Activated T-cell treated with anti-CD3 and anti-CD28 coated beads for 1 hour (primary cell): Measurements from ENCODE around the gene WWOX.

ENCODE experiments used
- DNase-seq: peaks from one replicate; pipeline ENCODE4 v3.0.0-alpha.2; 2020; ENCODE audit warnings: low read depth

Gene WWOX

DNA sequence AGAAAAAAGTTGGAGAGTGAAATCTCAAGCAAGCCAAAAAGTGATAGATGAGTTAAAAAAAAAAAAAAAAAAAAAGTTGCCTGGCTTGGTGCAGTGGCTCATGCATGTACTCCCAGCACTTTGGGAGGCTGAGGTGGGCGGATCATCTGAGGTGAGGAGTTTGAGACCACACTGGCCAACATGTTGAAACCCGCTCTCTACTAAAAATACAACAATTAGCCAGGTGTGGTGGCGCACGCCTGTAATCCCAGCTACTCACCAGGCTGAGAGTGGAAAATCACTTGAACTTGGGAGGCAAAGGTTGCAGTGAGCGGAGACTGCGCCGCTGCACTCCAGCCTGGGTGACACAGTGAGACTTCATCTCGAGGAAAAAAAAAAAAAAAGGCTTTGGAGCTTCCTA is 668.8 kb downstream of the WWOX start:
- DNase-seq, result no peak

DNA sequence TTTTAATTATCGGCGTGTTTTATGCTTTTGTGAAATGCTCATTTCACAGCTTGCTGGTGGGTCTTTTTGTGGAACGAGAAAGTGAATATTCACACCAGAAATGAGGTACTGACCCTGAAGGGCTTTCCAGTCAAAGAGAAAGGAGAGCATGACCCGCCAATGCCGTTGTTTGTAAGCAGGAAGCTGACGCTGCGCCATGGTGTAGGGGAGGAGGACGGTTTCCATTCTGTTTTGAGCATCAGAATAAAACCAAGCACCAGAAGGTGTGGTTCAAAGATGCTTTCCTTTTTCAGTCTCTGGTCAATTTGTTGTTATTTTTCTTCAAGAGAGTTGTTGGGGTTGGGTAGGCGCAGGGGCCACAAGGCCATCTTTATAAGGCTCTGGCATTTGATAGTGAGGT is 669.3 kb downstream of the WWOX start:
- no peak for DNase-seq

DNA sequence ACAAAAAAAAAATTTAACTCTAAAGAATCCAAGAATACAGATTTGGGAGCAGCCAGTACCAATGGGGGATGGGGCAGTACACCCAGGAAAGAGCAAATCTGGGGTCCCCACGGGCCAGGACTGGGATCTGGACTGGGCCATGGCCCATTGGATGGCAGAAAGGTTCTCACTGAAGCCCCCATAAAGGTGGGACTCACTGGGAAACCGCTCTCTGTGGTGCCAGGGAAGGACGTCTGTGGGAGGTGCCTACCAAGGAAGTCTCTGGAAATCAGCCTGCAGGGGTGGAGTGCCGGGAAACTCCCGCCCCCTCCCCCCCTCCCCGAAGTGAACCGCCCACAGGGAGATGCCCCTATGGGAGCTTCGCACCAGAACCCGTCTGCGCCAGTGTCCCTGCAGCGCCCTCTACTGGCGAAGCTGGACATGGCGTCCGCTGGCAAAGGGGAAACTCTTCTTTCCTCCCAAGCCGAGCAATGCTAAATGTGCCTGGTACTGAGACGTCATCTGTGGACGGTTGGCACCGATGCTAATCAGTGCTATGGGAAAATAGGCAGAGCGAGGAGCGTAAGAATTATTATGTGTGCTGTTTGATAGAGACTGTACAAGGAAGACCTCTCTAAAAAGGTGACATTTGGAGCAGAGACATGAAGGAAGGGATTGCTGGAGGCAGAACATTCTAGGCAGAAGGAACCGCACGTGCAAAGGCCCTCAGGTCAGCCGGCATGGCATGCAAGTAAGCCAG is 671.1 kb downstream of the WWOX start:
- peak; percentile 73 for DNase-seq

DNA sequence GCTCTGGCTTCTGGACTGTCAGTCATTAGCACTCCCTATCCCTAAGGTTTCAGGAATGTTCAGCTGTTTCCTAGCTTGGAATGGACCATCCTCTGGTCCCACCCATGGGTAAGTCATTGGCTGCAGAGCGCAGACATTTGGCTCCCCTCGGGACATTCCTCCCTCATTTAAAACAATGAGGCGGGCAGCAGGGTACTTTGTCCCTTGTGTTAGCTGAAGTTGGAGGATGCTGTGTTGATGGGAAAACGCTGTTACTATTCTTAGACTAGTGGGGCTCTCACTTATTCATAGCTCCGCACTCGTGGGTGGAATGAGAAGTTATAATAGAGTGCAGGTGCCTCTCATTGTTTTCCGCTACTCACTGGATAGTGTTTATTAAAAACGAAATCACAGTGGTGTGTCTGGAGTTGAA is 673.8 kb downstream of the WWOX start:
- DNase-seq, result no peak

DNA sequence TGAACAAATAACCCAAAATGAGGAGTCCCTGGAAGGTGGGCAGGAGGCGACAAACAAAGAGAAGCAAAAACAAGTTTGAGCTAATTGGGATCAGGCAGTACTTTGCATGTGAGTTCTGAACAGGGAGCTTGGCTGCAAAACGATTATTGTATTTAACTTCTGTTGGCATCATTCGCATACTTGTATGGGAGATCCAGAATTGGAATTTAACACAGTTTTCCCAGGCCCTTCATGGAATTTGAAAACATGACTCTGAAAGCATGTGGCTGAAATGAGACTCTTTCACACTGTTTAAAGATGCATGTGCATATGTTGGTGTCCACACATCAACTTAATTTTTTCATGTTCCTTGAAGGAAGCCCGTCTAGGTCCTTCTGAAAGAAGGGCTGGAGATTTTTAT is 674.3 kb downstream of the WWOX start:
- no peak for DNase-seq

DNA sequence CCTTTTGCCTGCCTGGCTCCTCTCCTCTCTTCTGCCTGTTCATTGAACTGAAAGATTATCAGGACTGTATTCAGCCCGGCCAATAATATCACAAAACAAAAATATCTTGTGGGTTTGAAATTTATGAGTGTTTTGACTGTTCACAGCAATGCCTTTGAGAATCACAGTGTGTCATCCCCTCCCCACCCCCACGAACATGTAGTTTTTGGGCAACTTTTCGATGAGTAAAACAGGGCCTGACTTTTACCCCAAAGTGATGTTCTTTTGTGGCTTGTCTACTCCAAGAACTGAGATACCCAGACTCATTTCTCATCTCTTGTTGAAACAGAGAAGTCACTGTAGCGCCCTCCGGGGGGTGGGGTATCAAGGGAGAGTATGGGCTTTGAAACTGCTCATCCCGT is 675.7 kb downstream of the WWOX start:
- no peak for DNase-seq

DNA sequence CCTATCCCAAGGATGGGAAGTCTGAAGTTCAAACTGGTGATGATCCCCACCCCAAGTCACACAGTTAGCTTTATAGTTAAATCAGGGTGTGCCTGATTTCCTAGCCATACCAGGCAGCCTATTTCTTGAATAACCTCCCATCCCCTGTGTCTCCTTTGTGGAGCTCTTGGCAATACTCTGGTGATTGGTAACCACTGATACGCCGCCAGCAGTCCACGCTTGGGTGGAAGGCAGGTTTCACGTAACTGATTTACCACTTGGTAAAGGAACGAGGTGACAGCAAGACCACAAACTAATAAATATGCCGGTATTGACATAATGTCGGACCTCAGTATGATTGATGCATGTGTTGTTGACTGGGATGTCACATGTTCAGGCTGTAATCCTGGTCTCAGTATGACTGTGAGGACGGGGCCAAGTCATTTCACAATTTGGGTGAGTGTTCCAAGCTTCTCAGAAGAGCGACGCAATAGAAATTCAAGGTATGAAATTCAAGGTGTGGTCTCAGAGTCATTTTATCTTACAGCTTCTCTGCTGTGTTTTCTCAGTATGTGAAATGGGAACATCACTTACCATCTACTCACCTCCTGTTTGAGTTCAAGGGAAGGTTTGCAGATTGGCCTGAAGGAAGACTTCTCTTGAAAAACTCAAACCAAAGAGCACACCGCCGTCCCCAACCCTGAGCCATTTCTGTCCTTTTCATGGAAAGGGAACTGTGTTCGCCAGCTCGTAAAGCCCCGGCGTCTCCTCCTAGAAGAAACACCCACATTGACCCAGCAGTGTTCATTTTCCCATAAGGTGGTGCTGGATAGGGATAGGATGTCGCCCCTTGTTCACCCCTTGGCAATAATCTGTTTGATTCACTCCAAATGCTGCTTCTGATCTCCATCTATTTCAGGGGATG is 678.9 kb downstream of the WWOX start:
- DNase-seq, result no peak

DNA sequence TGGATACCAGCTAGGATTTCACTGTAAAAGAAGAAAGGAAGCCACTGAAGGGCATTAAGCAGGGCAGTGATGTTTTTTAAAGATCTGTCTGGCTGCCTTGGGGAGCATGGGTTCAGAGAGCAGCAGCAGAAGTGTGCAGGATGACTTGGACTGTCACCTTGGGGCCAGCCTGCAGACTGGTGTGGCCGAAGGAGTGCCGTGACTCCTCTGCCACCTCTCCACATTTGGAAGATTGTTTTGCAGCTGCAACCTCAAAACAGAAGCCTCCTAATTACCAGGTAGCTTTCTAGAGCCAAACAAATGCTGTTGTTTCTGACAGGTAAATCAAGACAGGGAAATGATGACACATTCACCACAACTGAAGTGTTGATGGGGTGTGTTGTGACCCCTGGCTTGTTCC is 681.4 kb downstream of the WWOX start:
- no peak for DNase-seq

DNA sequence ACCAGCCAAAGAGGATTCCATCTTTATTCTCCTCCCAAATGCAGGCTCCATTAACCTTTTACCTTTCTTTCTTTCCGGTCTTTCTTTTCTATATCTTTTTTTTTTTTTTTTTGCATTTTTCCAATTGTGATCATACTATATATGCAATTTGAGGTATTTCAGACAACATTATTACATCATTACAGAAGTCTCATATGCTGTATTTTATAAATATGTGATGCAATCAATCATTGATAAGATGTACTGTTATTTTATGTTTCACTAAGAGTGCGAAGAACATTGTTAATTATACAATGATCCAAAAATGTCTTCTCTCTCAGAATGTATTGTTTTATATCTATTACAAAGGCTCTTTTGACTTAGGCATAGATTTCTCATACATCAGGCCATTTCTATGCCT is 683.1 kb downstream of the WWOX start:
- DNase-seq, result no peak

DNA sequence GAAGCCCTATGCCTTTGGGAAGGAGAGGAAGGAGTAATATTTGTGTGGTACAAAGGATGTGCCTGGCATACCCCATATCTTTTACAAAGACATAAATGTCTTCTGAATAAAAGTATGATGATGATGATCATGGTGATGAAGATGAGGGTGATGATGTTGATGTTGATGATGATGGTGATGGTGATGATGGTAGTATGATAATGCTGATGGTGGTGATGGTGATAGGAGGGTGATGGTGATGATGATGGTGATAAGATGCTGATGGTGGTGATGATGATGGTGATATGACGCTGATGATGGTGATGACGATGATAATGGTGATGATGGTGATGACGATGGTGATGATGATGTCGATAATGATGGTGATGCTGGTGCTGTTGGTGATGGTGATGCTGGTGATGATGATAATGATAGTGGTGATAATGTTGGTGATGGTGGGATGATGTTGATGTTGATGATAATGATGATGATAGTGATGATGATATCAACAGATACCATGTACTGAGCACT is 684.2 kb downstream of the WWOX start:
- no peak for DNase-seq

DNA sequence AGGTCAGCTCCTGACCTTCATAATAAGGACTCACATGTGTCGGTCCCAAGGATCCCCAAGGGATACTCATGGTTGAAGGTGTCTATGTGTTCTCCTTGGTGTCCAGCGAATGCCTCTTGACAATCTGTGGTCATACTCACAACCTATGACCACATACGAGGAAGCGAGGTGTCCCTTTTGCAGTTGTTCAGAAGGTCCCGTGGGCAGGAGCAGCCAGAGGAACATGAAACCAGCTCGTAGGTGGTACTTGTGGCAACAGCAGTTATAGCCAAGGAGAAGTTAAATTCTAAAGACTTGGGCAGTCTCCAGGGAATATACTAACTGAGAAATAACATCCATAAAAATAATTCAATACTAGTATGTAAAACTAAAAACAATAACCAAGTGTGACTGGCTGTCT is 685.3 kb downstream of the WWOX start:
- DNase-seq, result no peak

DNA sequence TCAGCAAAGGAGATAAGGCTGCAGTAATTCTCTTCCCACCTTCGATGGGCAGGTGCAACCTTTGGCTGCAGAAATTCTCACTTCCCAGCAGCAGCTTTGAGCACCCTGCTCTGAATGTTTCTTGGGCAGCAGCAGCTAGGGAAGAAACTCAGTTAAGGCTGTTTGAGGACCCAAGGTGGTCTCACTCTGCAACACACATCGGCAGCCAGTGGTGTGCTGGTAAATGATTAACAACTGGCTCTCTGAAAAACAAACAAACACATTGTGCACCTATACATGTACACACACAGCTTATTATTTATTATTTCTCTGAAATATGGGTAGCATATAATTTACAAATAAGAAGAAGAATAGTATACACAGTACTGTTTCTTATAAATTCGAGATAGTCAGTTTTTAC is 685.8 kb downstream of the WWOX start:
- no peak for DNase-seq

DNA sequence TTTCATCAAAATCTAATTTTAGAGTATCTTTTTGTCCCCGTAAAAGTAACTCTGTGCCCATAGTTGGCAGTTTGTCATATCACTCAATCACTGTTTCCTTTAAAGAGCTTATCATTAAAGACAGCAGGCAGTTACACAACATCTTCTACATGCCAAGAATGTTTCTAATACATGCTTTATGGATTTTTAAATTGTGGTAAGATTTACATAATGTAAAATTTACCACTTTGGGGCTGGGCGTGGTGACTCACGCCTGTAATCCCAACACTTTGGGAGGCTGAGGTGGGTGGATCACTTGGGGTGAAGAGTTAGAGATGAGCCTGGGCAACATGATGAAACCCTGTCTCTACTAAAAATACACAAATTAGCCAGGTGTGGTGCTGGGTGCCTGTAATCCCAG is 687.2 kb downstream of the WWOX start:
- no peak for DNase-seq

DNA sequence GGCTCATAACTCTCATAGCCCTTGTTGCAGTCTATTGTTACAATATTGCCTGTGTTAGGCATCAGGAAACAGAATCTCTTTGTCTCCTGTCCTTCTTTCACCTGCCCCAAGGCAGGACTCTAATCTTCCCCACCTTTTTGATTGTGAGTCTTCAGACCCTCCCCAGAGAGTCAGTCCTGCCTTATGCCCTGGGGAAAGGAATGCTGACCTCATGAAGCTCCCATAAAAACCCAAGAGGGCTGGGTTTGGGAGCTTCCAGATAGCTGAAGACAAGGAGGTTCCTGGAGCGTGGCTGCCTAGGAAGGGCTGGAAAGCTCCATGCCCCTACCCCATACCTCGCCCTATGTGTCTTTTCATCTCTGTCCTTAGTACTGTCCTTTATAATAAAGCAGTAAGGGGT is 688.8 kb downstream of the WWOX start:
- DNase-seq, result no peak

DNA sequence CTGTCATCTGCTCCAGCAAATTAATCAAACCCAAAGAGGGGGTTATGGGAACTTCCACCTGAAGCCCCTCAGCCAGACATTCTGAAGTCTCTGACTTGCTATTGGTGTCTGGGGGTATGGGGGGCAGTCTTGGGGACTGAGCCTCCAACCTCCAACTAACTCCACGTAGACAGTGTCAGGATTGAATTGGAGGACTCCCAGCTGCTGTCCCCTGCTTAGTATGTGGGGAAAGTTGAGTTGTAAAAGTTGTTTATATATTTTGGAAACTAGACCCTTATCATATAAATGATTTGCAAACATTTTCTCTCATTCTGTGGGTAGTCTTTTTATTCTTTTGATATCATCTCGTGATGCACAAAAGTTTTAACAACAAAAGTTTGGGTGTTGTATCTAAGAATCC is 689.2 kb downstream of the WWOX start:
- no peak for DNase-seq

DNA sequence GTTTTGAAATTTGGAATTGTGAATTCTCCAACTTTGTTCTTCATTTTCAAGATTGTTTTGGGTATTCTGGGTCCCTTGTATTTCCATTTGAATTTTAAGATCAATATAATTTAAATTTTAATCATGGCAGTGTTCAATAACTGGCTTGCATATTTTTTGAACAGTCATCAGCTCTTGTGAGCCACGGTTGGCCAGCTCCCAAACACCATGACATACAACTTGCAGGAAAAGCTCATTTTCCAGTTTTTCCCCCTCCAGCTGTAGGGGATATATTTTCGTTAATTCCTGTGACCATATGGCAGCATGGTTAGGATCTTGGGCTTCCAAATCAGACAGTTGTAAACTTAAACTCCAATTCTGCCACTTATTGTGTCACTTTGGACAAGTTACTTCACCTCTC is 690.1 kb downstream of the WWOX start:
- no peak for DNase-seq

DNA sequence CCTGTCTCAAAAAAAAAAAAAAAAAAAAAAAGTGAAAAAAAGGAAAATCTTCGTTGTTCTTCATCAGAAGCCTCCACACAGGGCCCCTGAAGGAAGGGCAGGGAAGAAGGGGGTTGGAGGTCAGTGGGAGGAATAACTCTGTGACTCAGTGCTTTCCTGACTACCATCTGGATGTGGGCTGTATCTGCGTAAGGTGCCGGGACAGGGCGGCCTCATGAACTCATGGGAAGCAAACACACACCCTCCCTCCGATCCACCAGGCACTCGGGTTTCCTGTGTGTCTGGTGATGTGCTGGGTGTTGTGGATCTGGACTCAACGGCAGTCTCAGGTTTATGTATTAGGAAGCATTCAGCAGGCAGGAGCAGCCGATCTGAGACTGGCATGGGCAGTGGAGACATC is 691.6 kb downstream of the WWOX start:
- DNase-seq, result no peak

DNA sequence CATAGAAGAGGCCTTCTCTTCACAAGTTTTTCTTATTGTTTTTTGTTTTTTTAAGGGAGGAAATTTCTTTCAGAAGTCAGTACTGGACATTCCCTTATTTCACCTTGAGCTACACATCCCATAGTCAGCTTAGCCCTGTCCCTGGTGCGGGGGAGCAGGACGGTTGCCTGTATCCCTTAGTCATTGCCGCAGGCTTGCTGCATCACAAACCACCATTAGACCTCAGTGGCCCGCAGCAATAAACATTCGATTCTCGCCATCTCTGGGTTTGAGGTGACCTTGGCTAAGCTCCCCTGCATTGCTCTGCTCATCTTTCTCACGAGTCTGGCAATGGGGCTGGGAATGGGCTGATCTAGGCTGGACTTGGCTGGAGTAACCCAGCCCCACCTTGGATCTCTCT is 692.5 kb downstream of the WWOX start:
- no peak for DNase-seq

DNA sequence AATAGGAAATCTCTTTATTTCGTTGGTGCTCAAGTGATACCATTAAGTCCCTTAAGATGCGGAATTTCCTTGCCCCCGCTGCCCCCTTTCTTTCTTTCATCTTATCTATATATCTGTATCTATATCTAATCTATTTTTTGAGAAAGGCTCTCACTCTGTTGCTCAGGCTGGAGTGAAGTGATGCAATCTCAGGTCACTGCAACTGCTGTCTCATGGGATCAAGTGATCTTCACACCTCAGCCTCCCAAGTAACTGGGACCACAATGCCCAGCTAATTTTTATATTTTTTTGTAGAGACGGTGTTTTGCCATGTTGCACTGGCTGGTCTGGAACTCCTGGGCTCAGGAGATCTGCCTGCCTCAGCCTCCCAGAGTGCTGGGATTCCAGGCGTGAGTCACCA is 693.5 kb downstream of the WWOX start:
- DNase-seq, result no peak

DNA sequence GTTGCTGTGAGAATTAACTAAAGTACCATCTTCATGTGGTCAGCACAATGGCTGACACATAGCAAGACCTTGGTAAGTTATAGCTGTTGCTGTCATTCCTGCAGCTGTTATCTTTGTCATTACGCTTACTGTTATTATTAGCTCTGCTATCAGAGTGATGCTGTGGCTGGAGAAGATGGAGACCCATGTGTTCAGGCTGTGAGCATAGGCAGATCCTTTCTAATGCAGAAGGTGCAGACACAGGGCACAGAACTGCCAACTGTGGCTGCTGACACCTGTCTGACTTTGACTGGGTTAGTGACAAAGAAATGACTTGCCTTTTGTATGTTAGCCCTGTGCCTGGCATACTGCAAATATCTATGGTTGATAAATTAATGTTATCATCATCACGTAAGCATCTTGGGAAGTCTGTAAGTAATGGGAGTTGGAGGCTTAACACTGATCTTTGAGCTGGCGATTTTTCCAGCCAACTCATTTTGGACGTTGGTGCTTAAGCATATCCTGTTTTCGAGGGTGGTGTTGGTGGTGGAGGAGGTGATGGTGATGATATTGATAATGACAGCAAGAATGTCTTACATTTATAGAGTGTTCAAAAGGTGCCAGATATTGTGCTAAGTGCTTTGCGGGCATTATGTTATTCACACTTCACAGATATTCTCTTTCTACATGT is 695.3 kb downstream of the WWOX start:
- no peak for DNase-seq

DNA sequence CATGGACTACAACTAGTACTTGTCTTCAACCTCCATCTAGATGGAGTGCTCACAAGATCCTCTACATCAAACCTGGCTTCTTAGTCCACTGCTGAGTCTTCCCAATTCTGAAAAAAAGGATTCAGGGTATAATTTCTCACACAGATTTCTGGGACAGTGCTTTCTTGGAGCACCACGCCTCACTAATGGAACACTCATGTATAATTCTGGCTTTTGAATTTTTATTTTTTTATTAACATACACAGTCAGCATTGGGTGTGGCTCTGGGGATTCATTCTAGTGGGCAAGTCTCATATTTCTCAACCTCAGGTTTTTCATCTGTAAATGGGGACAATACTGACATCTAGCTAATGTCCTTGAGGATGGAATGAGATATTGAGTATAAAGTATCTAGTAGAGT is 696.0 kb downstream of the WWOX start:
- DNase-seq, result no peak

DNA sequence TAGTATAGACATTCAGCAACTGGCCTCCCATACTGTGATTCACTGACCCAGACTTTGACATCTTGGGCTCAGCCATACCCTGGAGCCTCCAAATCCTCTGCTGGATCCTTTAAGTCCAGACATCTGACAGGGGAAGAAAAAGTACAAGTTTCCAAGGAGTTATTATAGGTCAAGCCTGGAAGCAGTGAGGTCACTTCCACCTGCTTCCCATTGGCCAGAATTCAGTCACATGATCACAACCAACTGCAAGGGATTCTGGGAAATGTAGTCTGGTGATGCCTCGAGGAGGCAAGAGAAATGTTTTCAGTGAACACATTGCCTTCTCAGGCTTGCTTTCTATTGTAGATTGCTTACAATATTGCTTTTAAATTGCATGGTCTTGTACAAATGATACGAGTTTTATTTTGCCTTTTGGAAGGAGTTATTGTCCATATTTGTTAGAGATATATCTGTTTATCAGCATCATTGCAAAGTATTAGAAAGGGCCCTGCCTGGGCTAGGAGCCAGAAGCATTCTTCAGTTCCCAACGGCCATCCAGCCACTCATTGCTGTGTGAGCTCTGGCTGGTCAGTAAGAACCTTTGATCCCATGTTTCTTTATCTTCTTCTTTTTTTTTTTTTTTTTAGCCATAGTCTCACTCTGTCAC is 696.9 kb downstream of the WWOX start:
- DNase-seq, result no peak
